KOPT-K1 (cell line): Measurements from ENCODE around the gene ZNF574.

Experiments used
- H3K27ac ChIP-seq: fragments of 200-600 bp; sonication (generic); 2 replicates; pipeline ENCODE4 v1.5.1; 2016; ENCODE audit warnings: antibody characterized with exemption, mild to moderate bottlenecking, low read depth, low read length; ENCODE audit not compliant: poor library complexity, severe bottlenecking
- H3K36me3 ChIP-seq: fragments of 200-600 bp; sonication (generic); 2 replicates; pipeline ENCODE4 v1.5.1; 2017; ENCODE audit warnings: antibody characterized with exemption, mild to moderate bottlenecking, low read length, moderate library complexity; ENCODE audit not compliant: insufficient read depth
- H3K9me3 ChIP-seq: fragments of 200-600 bp; sonication (generic); 2 replicates; pipeline ENCODE4 v1.5.1; 2017; ENCODE audit warnings: antibody characterized with exemption, low read length, mild to moderate bottlenecking; ENCODE audit not compliant: insufficient read depth, poor library complexity, severe bottlenecking

Gene ZNF574

DNA sequence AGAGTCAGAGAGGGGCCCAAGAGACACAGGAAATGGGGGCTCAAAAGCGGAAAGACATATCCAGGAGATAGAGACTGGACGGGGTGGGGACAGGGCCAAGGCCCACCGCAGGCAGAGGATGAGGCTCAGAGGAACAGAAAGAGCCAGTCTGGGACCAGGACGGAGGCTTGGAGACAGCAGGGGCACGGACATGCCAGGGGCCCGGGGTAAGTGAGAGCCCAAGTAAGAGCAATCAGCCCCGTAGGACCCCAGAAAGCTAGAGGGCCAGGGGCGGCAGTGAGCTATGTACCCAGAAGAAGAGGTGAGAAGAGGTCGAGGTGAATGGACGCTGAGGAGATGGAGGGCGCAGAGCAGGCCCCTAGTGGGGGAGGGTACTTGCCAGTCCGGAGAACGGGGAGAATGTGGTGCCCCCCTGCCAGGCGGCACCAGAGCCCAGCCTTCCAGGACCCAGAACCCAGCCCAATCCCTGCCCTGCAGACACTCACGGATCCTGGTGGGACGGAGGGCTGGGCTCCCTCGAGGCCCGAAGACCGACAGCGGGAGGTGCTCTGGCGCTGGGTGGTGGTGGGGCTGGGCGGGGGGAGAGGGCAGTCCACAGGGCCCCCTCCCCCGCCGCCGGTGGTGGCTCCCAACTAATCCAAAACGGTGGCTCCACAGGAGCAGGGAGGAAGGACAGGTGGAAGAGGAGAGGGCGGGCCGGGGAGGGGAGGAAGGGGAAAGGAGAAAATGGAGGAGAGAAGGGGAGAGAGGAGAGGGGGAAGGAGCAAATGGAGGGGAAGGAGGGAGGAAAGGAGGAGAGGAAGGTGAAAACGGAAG, 7.0 kb upstream of the ZNF574 start:
- Histone ChIP-seq H3K36me3 (no peaks in the 10 kb centered on the region), H3K27ac (no peak overlapping the region)

GRCh38 chr19:42069619-42070351, 6.2 kb upstream of the ZNF574 start, which contains the start of gene GRIK5:
GRIK5 (minus strand) TSS chr19:42070206; CDS start chr19:42065770, 4,436 bp downstream.
- Histone ChIP-seq H3K36me3 (no peaks in the 10 kb centered on the region), H3K9me3 (no peaks in the 10 kb centered on the region), H3K27ac (no peak within 1 kb of the TSS)

More for the DNA sequence above, 7.0 kb upstream of the ZNF574 start:
- no peaks in the 10 kb centered on the region for H3K9me3 ChIP-seq

DNA sequence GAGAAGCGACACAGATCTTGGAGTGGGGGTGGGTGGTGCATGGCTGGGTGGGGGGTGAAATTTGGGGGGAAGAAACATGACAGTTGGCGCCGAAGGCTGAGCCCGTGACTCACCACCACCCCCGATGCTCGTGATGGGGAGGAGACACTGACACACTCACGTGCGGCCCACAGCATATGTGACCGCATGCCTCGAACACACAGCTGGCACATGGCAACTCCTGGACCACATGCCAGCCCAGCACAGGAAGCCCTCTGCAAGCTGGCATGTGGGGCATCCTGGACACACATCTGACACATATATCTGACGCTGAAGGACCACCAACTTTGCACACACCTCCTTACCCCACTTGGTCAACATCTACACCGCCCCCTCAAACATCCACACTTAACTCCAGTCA, 4.7 kb upstream of the ZNF574 start:
- Histone ChIP-seq H3K27ac (no peak overlapping the region), H3K9me3 (no peaks in the 10 kb centered on the region), H3K36me3 (no peaks in the 10 kb centered on the region)

DNA sequence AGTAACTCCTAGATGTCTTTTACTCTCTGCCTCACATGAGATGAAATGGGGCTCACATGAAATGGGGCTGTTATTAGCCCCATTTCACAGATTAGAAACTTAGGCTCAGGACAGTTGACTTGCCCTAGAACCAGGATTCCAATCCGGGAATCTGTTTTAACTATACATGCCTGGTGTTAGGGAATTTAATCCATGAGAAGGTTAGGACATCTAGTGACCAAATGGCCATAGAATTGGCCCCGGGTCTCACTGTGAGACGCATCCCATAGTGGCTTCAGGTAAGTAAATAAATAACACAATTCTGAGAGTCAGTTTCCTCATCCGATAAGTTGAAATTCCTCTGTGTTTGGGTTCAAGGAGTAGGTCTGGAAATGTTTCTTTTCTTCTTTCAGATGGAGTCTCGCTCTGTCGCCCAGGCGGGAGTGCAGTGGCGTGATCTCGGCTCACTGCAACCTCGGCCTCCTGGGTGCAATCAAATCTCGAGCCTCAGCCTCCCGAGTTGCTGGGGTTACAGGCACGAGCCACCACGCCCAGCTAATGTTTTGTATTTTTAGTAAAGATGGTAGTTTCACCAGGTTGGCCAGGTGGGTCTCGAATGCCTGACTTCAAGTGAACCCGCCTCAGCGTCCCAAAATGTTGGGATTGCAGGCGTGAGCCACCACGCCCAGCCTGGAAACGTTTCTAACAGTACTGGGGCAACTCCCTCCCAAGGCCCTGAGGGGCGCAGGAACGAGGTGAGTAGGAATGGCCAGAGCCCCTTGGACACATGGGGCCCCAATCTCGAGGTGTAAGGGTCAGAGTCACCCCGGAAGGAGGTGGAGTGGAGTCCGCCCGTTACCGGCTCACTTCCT, 1.2 kb upstream of the ZNF574 start:
- H3K27ac ChIP-seq = peak overlapping the region; percentile 96
- no peaks in the 10 kb centered on the region for H3K9me3 ChIP-seq
- H3K36me3 ChIP-seq = peaks cover 19% of the 10 kb centered on the region

- Histone ChIP-seq H3K36me3 (peaks cover 25% of the 10 kb centered on the region), H3K27ac (peak overlapping the region; percentile 96), H3K9me3 (no peaks in the 10 kb centered on the region)
Measured at GRCh38 chr19:42075364-42075615, 676 bp upstream of the ZNF574 start.

GRCh38 chr19:42076380-42076944, 496 bp downstream of the ZNF574 start:
- H3K27ac ChIP-seq = peak overlapping the region; percentile 96

GRCh38 chr19:42078058-42078457, 2.1 kb downstream of the ZNF574 start:
- Histone ChIP-seq H3K27ac (no peak overlapping the region), H3K9me3 (no peaks in the 10 kb centered on the region), H3K36me3 (peaks cover 51% of the 10 kb centered on the region)

More at GRCh38 chr19:42076380-42076944, 496 bp downstream of the ZNF574 start:
- Histone ChIP-seq H3K36me3 (peaks cover 36% of the 10 kb centered on the region), H3K9me3 (no peaks in the 10 kb centered on the region)

DNA sequence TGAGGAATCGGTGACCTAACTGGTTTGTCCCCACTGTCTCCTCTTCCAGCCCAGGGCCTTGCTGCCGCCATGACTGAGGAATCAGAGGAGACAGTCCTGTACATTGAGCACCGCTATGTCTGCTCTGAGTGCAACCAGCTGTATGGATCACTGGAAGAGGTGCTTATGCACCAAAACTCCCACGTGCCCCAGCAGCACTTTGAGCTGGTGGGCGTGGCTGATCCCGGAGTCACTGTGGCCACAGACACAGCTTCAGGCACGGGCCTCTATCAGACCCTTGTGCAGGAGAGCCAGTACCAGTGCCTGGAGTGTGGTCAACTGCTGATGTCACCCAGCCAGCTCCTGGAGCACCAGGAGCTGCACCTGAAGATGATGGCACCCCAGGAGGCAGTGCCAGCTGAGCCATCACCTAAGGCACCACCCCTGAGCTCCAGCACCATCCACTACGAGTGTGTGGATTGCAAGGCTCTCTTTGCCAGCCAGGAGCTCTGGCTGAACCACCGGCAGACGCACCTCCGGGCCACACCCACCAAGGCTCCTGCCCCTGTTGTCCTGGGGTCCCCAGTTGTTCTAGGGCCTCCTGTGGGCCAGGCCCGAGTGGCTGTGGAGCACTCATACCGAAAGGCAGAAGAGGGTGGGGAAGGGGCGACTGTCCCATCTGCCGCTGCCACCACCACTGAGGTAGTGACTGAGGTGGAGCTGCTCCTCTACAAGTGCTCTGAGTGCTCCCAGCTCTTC, 2.7 kb downstream of the ZNF574 start:
- H3K9me3 ChIP-seq = no peaks in the 10 kb centered on the region
- H3K36me3 ChIP-seq = peaks cover 57% of the 10 kb centered on the region

GRCh38 chr19:42079276-42079669, 3.3 kb downstream of the ZNF574 start:
- H3K27ac ChIP-seq = no peak overlapping the region
- H3K36me3 ChIP-seq = peaks cover 63% of the 10 kb centered on the region
- no peaks in the 10 kb centered on the region for H3K9me3 ChIP-seq

More for the DNA sequence above, 2.7 kb downstream of the ZNF574 start:
- H3K27ac ChIP-seq = no peak overlapping the region

DNA sequence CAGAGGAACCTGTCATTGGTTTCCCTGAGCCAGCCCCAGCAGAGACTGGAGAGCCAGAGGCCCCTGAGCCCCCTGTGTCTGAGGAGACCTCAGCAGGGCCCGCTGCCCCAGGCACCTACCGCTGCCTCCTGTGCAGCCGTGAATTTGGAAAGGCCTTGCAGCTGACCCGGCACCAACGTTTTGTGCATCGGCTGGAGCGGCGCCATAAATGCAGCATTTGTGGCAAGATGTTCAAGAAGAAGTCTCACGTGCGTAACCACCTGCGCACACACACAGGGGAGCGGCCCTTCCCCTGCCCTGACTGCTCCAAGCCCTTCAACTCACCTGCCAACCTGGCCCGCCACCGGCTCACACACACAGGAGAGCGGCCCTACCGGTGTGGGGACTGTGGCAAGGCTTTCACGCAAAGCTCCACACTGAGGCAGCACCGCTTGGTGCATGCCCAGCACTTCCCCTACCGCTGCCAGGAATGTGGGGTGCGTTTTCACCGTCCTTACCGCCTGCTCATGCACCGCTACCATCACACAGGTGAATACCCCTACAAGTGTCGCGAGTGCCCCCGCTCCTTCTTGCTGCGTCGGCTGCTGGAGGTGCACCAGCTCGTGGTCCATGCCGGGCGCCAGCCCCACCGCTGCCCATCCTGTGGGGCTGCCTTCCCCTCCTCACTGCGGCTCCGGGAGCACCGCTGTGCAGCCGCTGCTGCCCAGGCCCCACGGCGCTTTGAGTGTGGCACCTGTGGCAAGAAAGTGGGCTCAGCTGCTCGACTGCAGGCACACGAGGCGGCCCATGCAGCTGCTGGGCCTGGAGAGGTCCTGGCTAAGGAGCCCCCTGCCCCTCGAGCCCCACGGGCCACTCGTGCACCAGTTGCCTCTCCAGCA, 4.2 kb downstream of the ZNF574 start:
- Histone ChIP-seq H3K27ac (no peak overlapping the region), H3K9me3 (no peaks in the 10 kb centered on the region), H3K36me3 (peaks cover 66% of the 10 kb centered on the region)

- Histone ChIP-seq H3K36me3 (peaks cover 66% of the 10 kb centered on the region), H3K9me3 (no peaks in the 10 kb centered on the region), H3K27ac (no peak overlapping the region)
Measured at GRCh38 chr19:42080764-42081375, 4.9 kb downstream of the ZNF574 start.

- no peaks in the 10 kb centered on the region for H3K9me3 ChIP-seq
- no peak overlapping the region for H3K27ac ChIP-seq
- peaks cover 66% of the 10 kb centered on the region for H3K36me3 ChIP-seq
Measured at GRCh38 chr19:42081584-42082203, 5.7 kb downstream of the ZNF574 start.

DNA sequence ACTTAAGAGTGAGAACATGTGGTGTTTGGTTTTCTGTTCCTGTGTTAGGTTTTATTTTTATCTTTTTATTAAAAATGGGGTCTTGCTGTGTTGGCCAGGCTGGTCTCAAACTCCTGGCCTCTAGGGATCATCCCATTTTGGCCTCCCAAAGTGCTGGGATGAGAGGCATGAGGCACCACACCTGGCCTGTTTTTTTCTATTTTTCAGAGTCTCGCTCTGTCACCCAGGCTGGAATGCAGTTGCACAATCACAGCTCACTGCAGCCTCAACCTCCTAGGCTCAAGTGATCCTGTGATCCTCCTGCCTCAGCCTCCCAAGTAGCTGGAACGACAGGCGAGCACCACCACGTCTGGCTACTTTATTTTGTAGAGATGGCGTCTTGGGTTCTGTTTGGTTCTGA, 7.6 kb downstream of the ZNF574 start:
- peaks cover 59% of the 10 kb centered on the region for H3K36me3 ChIP-seq
- H3K27ac ChIP-seq = no peak overlapping the region
- H3K9me3 ChIP-seq = no peaks in the 10 kb centered on the region
